Measurements from ENCODE around the gene NCL.
"Not testable (repeated sequence)": the region's sequence is repeated elsewhere in the genome, so short reads cannot be mapped to it uniquely, and the experiment has no call there.

The NCL gene

DNA sequence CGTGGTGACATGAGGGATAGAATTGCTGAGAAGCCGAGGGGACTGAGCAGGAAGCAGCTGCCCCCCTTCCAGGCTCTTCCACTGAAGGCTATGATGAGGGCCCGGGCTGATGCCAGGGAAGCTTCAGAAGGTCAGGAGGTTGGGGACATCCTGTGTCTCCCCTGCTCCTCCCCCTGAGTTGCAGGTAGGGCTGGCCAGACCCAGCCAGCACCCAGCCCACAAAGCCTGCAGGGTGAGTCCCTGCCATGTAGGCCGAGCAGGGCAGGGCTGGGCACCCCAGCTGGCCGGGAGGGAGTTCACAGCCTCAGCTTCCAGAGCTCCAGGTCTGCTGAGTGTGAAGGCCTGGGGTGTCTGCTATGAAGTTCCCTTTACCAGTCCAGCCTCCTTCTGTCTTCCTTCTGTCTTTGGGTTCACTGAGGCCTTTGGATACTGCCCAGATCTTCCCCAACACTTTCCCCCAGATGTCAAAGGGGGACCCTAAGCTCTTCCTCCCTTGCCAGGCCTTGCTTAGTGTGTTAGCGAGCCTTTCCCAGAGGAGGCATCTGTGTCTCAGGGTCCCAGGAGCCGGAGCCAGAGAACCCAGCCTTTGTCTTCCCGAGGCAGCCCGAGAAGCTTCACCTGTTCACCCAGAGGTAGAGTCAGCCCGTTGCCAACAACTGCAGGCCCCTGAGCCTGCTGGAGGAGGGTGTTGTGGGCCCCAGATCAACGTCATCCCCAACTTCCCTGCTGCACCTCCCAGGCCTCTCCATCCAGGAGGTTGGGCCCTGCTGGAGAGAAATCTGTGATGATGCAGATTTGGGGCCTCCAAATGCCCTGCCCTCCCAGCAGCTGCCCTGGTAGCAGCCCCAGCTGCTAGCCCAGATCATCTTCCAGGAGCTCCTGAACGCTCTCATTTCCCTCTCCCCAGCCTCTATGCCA lies 3.6 kb upstream of the NCL start:
- DNase-seq = no peak

GRCh38 chr2:231467016-231467545 lies 2.8 kb upstream of the NCL start:
- DNase-seq = no peak

DNA sequence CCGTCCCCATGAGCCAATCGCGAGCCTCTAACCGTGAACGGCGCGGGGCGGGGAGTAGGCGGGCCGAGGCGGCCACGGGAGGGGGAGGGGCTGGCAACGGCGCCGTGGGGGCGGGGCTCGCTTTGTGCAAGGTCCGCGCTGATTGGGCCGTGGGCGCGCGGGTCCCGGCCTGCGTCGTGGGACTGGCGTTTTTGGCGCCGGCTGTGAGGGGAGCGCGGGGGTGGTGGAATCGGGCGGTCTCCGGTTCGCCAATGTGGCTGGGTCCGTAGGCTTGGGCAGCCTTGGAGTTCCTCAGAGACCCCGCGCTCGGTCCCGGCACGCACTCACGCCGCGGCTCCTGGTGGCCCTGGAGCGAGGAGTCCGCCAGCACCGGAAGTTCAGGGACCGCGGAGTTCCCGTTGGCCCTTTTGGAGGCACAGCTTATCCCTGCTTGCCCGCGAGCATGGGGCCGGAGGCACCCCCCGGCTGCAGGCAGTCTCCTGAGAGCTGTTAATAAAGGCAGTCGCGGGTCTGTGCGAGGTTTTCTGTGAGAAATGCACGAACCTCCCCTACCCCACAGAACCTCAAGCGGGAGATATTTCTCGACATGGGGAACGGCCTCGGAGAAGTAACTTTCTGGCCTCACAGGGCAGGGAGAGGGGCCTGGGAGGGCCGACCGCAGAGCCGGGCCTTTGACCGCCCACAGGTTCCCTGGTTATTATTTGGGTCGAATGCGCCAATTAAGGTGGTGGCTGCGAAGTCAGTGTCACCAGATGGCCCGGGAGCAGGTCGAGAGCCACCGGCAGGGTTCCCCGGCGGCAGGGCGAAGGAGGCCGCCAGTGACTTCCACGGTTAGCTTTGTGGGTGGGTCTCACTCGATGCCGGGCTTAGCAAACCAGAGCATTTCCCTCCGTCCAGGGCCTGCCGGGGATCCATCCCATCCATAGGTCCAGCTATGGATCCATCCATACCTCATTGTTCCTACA lies 574 bp upstream of the NCL start:
- DNase-seq = no peak

DNA sequence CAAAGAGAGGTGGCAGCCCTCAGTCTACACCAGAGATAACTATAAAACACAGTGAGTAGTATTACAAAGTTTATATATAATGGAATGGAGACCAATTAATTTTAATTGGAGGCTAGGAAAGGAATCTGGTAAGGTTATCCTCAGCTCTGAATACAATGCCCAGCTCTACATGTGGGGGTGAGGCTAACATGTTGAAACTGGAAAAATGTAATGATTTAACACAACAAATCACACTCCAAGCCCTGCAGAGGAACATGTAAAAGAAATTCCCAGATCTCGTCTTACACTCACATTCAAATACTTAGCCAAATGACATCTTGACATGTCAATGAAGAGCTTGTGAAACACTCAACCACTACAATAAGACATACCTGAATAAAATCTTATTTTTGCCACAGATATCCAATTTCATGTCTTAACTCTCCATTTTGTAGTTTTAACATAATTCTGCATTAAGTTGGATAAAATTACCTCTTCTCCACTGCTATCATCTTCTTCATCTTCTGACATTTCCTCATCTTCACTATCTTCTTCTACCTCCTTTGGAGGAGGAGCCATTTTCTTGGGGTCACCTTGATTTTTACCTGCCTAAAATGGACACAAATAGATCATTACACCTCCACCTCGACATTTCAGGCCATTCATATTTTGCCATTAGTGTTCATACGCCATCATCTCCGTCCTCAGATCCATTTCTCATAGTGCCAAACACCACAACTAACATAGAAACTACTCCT lies 1.4 kb downstream of the NCL start:
- DNase-seq = no peak

- DNase-seq = no peak
Observed at GRCh38 chr2:231461516-231461971, 2.7 kb downstream of the NCL start.

DNA sequence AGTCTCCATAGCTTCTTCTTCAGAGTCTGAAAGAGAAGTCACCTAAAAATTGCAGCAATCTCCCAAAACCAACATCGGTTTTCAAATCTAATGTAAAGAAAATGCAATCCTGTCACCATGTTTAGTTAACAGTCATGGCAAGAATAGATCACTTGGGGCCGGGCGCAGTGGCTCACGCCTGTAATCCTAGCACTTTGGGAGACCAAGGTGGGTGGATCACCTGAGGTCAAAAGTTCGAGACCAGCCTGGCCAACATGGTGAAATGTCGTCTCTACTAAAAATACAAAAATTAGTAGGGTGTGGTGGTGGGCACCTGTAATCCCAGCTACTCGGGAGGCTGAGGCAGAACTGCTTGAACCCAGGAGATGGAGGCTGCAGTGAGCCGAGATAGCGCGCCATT lies 3.4 kb downstream of the NCL start:
- DNase-seq = not testable (repeated sequence)

DNA sequence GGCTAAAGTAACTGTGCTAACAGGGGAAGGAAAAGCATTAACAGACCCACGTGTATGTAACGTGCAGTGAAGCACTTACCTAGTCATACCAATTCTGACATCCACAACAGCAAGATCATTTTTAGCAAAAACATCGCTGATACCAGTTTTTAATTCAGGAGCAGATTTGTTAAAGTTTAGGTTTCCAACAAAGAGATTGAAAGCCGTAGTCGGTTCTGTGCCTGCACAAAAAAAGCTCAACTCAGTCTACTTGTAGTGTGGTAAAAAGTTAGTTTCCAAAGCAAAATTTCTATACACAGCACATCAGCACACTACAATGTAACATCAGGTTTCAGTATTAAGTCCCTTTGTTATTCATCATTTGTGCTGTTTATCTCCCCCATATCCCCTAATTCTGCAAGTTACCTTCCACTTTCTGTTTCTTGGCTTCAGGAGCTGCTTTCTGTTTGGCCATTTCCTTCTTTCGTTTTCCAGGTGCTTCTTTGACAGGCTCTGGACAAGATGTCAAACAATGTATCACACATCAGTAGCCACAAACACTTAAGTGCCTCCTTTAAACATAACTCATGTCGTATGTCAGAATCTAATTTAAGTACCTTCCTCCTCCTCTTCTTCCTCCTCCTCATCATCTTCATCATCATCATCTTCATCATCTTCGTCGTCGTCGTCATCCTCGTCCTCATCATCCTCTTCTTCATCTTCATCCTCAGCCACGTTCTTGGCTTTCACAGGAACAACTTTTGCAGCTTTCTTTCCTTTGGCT lies 4.0 kb downstream of the NCL start:
- DNase-seq = no peak

DNA sequence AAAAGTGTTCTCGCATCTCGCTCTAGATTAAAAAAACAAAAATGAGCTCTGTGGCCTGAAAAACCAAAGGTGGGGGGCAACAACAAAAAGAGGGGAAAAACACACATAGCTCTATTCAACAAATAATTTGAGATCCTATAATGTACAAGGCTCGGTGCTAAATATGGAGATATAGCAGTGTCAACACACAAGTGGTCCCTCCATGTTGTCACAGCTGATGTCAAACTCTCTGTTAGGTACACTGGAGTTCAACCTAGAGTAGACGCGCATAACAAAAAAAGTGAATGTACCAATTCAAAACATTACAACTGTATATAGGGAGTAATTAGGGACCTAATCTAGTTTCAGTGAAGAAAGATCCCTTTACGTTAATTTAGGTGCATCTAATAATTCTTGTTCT lies 5.9 kb downstream of the NCL start:
- DNase-seq = no peak

- DNase-seq = no peak
Observed at GRCh38 chr2:231457101-231457500, 7.2 kb downstream of the NCL start.

GRCh38 chr2:231456295-231457004 lies 7.8 kb downstream of the NCL start:
- DNase-seq = no peak

- DNase-seq = no peak
Observed at GRCh38 chr2:231455890-231456289, 8.4 kb downstream of the NCL start.

DNA sequence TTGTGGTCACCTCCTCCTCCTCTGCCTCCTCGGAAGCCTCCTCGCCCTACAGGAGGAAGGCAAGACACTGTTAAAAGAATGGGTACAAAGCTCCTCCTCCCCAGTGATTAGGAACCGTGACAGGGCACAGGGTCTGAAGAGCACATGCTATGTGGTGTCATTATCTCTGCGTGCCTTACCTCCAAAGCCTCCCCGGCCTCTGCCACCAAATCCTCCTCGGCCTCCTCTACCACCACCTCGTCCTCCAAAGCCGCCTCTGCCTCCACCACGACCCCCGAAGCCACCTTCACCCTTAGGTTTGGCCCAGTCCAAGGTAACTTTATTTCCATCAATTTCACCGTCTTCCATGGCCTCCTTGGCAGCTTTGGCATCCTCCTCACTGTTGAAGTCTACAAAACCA lies 9.1 kb downstream of the NCL start:
- no peak for DNase-seq

- no peak for DNase-seq
Observed at GRCh38 chr2:231454361-231454791, 9.9 kb downstream of the NCL start.

DNA sequence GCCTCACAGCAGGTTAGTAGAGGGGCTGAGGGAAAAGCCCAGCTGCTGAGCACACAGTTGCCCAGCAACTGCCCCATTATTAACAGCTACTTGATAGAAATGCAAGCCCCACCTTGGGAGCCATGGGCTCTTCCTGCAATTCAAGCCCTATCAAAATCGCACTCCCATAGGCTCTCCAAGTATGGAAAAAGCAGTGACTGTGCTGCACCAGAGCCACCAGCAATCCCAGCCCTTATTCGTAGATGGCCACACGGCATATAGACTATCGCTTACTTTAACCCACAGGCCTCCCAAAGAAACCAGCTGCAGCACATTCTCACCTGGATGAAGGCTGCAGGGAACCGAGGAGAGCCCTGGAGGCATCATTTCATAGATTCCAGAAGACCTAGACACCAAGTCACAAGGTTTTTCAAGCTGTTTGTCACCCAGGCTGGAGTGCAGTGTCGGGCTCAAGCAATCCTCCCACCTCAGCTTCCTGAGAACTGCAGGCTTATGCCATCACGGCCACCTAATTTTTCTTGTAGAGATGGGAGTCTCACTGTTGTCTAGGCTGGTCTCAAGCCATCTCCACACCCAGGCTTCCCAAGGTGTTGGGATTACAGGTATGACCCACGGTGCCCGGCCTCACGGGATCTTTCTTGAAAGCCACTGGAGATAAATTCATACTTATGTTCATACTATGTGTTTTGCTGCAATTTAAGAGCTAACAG lies 11.3 kb downstream of the NCL start:
- DNase-seq = no peak

DNA sequence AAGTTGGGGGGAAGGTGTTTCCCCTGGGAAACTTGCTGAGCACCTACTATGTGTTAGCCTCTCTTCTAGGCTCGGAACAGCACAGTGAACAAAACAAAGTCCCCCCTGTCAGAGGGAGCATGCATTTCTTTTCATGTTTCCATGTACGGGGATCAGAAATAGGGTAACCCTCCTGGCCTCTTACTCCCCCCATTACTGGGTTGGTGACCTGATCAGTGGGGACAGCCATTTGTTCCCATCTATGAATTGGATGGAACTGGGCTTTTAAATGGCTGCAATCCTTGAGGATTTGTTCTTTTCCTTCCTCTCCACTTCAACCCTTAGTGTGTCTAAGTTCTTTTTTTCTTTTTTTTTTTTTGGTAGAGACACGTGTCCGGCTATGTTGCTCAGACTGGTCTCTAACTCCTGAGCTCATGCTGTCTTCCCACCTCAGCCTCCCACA lies 13.7 kb downstream of the NCL start:
- DNase-seq = no peak

GRCh38 chr2:231449503-231450054 lies 14.7 kb downstream of the NCL start:
- DNase-seq = no peak

GRCh38 chr2:231436957-231437356 lies 27.3 kb downstream of the NCL start:
- no peak for DNase-seq

DNA sequence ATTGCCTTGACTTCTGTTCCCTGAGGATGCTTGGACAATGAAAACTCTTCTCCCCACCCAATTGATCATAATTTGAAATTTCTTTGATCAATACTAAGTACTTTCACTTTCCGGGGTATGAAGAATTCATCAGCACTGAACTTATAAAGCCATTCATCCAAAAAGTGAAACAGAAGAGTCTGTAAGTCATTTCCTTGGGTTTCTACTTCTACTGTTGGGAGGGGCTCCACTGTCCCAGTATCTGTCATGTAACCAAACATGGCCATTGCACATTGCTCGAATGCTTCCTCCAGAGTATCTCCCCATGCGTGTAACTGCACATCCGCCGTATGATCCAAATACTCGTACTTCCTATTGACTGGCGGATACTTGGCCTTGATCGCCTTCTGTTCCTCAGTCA lies 30.3 kb downstream of the NCL start:
- DNase-seq = no peak

DNA sequence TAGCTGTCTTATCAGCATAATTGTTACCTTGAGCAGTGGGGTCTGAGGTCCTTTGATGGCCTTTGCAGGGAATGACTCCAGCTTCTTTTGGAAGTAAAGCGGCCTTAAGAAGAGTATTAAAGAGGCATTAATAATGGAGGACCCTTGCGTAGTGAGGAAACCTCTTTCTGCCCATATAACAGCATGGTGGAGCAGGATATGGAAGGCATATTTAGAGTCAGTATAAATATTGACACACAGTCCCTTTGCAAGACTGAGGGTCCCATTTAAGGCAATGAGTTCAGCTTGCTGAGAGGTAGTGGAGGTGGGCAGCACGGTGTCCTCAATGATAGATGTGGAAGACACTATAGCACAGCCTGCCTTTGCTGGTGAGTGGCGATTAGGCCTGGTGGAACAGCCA lies 32.7 kb downstream of the NCL start:
- DNase-seq = no peak

DNA sequence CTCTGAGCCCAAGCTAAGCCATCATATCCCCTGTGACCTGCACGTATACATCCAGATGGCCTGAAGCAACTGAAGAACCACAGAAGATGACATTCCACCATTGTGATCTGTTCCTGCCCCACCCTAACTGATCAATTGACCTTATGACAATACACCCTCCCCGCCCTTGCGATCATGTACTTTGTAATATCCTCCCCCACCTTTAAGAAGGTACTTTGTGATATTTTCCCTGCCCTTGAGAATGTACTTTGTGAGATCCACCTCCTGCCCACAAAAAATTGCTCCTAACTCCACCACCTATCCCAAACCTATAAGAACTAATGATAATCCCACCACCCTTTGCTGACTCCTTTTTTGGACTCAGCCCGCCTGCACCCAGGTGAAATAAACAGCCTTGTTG lies 33.8 kb downstream of the NCL start:
- not testable (repeated sequence) for DNase-seq

All from SIG-M5 (cell line).